Measurements from ENCODE around the gene CCDC149.
A peak's percentile ranks its signal among the peaks of the same experiment; 100 is the strongest.
"Not testable (repeated sequence)": the region's sequence is repeated elsewhere in the genome, so short reads cannot be mapped to it uniquely, and the experiment has no call there.

The CCDC149 gene

DNA sequence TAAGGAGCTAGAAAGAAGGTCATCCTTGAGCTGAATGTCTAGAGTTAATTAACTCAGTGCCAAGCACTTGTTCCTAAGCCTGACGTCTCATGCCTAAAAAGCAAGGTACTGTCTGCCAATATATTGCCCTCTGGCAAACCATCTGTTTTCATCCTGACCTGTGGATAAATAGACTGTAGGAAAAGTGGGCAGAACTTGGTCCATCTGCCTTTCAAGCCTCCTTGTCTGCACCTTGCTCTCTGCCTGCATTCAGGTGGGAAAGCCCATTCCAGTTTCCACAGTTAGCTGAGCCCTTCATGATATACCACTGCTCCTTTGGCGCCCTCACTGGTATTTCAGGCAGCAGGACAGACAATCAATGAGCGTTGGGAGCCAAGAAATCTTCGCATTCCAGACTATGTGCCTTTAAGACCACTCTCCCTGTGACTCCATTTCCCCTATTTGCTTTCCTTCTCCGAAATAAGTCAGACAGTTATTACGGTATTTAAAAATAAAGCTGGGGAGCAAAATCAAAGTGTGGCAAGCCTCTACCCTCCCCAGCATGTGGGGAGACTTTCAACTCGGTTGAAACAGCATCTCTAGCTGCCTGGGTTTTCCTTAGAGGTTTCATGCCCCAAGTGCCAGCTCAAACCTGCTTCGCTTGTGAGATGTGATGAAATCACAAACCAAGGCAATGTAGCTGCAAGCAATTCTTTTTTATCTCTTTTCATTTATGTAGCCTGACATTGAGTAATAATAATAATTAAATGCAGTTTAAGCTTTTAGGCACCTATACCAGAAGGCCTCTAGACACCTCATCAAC lies 2.5 kb upstream of the CCDC149 start:
- DNase-seq (ENCODE audit: low read depth) = no peak

DNA sequence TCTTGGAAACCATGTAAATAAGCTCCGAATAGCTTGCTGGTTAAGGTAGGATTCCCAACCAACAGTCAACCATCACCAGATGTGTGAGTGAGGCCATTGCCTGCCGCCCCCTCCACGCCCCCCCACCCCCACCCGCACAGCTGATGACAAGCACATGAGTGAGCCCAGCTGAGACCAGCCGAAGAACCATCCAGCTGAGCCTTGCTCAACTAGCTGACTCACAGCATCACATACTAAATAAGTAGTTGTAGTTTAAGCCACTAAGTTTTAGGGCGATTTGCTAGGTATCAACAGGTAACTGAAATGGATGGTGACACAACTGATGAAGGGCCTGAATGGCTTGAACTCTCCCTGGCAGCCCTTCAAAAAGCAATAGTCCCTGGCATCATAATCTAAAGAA lies 1.6 kb upstream of the CCDC149 start:
- DNase-seq (ENCODE audit: low read depth) = peak; percentile 51

DNA sequence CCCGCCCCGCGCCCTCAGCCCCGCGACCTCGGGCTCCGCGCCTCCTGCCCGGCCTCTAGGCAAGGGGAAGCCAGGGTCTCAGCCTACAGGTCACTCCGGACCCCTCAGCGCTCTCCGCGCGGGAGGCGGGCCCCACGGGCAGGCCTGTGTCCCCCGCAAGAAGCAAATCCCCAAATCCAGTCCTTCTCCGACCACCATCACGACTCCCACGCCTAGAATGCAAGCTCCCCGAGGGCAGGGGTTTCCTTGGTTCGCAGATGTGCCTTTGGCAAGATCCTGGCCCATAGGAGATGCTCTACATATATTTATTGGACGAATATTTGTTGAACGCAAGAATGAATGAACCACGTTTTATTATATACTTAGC lies 260 bp upstream of the CCDC149 start:
- no peak for DNase-seq (ENCODE audit: low read depth)

DNA sequence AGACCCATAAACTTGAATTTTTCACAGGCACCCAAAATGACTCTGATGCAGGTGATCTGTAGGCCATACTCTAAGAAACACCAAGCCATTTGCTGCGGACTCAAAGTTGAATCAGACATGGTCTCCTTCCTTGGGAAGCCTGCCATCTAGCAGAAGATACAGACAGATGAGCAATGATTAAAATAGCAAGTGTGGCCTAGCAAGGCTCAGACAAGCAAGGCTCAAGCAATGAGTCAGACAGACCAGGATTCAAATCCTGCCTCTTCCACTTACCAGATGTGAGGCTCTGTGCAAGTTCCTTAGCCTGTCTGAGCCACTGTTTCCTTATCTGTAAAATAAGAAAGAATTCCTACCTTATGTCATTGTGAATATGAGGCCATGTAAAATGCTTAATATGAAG lies 2.3 kb downstream of the CCDC149 start:
- DNase-seq (ENCODE audit: low read depth) = peak; percentile 66

DNA sequence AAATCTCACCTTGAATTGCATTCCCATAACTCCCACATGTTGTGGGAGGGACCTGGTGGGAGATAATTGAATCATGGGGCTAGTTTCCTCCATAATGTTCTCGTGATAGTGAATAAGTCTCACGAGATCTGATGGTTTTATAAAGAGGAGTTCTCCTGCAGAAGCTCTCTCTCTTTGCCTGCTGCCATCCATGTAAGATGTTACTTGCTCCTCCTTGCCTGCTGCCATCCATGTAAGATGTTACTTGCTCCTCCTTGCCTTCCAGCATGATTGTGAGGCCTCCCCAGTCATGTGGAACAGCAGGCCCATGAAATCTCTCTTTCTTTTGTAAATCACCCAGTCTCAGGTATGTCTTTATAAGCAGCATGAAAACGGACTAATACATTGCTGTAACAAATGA lies 3.2 kb downstream of the CCDC149 start:
- DNase-seq (ENCODE audit: low read depth) = not testable (repeated sequence)

DNA sequence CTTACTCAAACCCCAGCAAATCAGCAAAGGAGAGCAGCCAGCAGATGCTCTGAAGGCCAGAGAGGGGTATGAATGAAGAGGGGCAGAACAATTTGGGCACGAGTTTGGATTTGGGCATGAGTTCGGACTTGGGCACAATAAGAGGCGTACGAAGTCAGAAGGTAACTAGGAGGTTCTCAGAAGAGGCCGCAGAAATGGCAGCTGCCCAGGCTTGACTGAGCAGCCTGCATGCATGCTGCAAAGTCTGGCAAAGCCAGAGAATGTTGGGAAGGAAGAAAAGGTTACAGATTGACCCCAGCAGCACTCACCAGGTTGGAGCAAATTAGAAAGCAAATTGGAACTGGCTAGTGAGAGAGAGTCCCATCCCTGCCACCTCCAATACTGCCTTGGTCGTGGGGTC lies 15.2 kb downstream of the CCDC149 start:
- no peak for DNase-seq (ENCODE audit: low read depth)

DNA sequence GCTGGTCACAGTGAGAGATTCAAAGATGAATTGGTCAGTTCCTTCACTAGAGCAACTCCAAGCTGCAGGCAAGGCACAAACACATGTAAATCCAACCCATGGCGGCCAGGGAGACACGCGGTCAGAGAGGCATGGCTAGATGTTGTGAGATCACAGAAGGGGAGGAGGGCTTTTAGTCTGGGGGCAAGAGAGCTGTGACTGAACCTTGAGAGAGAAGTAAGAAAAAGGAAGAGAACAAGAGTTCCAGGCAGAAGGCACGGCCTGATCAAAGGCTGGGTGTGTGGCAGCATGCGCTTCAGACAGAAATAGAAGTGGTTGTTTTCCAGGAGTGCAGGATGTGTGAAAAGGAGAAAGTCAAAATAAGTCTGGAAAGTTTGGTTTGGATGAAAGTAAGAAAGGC lies 15.9 kb downstream of the CCDC149 start:
- DNase-seq (ENCODE audit: low read depth) = no peak

DNA sequence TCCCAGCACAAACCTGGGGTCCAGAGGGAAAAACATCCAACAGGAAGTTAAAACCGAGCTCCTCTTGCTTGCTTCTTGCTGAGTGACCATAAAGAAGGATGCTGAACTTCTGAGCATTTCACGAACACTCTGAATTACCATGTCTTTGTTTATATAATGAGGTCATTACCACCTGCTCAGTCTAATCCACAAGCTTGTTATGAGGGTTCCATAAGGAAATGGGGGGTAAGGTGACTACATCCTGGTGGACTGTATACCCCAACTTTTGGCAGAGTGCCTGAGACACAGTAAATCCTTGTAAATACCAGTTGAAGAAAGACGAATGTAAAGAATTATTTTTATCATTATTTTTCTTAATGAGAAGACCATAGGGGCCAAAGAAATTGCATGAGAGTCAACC lies 16.8 kb downstream of the CCDC149 start:
- DNase-seq (ENCODE audit: low read depth) = no peak

DNA sequence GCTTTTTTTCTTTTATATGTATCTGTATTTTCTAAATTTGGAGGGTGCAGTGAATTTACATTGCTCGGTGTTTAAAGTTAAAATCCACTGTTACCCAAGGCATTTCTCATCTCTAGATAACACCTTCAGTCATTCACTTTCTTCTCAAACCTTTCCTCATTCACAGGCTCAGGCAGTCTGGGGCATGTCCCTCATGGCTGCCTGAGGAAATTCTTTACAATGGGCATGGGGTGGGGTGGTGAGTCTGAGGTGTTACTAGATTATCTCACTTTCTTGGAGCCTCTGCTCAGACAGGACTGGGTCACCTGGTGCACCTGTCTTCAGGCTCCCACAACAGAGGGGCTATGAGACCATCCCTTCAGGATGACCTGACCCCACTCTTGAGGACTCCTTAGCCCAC lies 17.4 kb downstream of the CCDC149 start:
- no peak for DNase-seq (ENCODE audit: low read depth)

DNA sequence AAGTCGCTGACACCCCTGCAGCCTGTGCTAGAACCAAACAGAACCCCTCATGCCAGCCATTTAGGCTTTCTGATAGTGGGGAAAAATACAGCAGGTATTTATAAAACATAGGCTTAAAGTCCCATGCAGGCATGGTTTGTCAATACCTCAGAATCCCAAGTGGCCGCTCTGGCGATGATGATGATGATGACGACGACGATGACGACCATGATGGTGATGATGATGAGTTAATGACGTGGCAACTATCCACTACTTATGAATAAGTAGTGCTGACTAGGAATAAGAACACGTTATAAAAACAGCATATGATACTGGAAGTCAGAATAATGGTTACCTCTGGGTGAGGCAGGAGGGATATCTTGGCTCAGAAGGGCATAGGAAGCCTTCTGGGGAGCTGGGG lies 18.0 kb downstream of the CCDC149 start:
- DNase-seq (ENCODE audit: low read depth) = no peak

DNA sequence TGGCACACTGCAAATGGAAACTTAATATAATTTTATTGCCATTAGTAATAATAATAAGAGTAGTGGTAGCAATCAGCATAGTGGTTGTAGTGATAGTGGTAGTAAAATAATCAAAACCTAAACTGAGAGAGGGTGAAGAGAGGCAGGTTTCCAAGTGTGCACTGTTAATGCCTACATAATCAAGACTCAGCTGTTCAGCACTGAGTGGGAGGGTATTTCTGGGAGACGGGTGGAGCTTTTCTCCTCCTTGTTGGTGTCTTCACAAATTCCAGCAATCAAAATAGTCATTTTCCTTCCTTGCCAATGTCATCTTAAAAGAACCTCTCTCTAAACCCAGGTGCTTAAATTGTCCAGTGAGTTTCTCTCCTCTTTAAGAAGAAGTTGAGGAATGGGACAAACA lies 18.6 kb downstream of the CCDC149 start:
- DNase-seq (ENCODE audit: low read depth) = no peak

DNA sequence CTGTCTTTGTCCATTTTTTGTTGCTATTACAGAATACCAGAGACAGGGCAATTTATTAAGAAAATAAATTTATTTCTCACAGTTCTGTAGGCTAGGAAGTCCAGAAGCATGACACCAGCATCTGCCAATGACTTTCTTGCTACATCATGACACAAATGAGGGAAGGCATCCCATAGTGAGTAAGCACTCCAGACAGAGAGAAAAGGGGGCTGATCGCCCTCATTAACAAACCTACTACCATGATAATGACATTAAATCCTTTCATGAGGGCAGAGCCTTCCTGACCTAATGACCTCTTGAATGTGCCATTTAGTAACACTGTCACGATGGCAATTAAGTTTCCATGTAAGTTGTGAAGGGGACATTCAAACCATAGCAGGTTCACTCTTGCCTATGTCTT lies 20.1 kb downstream of the CCDC149 start:
- no peak for DNase-seq (ENCODE audit: low read depth)

DNA sequence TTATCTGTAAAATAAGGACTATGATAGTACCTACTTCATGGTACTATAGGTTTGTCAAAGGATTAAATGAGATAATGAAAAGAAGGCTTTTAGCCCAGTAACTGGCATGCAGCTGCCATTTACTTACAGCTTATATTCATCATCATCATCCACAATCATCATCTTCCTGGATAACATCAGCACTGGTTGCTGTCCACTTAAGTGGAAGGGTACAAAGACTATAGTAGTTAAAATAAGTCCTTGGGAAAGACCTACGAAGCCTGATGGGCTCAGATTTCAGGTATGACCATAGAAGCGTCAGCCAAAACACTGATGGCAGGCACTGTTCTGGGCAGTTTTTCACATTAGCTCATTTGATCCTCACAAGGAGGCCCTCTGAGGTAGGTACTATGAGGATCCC lies 20.6 kb downstream of the CCDC149 start:
- no peak for DNase-seq (ENCODE audit: low read depth)

DNA sequence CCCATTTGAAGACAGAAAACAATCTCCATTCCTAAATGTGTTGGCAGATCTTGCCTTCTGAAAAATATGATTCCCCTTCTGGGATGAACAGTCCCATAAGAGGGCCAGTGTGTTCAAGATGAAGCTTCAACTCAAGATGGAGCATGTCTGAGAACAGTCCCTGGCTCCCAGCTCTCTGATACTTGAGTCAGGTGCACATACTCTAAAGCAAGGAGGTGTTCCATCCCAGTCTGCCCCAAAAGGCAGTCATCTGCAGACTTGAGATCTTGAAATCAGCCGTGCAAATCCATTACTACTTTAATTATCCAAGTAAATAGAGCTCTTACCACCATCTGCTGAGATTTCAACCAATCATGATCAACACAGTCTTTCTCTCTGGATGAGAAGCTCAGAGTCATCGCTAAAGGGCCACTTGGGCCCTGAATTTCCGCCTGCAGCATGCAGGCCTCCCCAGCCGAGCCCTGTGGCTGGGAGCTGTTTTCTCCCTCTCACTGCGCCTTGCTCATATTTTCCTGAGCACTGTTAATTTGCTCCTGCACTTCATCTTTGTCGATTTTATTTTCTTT lies 22.2 kb downstream of the CCDC149 start:
- no peak for DNase-seq (ENCODE audit: low read depth)

DNA sequence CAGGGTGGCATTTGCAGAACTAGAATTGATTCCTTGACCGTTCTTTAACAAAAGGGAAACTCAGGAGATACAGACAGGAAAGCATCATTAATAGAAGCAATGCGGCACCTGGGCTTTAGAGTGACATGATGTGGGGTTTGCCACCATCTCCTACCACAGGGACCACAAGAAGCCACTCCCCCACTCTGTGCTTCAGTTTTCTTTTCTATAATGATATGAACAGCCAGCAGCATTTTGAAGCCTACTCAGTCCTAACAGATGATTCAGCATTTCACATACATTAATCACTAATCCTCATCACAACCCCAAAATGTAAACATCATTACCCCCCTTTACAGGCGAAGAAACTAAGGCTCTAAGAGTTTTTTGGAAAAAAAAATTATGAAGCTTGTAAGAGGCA lies 22.9 kb downstream of the CCDC149 start:
- DNase-seq (ENCODE audit: low read depth) = peak; percentile 57

DNA sequence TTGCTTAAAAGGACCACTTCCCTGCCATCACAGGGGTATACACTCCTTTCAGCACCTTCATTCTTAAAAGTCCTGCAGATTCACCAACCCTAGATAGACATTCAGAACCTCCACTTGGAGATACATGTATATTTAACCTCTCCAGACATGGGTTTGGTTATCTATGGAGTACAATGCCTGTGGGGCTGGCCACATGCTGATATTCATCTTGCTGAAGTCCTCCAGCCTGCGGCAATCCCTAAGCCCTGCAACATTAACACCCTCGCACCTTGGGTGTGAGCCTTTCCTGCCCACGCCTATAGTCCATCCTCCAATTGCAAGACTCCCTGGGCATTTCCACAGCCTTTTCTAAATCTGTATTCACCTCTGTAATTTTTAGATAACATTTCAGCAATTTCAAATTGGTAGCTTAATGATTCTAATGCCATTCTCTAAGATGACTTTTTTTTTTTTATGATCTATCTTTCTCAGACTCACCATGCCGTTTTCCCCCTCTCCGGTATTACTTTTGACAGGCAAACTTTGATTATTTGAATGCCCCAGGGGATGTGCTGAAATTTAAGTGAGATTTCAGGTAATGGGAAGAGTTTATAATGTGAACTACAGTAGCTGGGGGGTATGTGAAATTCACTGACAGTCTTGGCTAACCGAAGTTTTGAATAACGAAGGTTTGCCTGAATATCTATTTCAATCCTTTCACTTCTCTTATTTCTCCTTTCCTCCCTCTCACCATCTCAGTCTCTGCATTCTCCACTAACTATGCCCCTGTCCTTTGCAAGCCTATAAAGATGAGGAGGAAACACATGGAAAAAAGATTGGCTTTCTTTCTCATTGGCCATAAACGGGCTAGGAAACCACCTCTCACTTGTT lies 24.1 kb downstream of the CCDC149 start:
- no peak for DNase-seq (ENCODE audit: low read depth)

DNA sequence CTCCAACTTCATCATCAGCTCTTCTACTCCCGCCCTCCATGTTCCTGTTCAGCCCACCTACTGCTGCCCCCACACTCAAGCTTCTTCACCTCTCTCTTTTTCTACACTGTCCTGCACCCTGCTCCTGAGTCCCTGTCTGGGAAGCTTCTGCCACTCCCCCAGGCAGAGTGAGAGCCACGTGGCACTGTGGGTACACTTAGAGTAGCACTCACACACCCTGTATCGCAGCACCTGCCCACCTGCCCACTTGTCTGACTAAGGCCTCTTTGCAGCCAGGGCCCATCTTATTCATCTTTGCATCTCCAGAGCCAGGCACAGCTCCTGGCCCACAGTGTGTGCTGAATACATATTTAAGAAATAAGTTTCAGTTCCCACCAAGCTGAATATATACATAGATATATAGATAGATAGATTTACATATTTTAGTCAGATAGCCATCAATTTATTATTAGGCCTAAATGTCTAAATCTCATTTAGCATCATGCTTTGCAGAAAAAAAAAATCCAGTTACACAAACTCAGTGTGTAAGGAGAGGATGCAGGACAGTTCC lies 24.9 kb downstream of the CCDC149 start:
- DNase-seq (ENCODE audit: low read depth) = no peak

DNA sequence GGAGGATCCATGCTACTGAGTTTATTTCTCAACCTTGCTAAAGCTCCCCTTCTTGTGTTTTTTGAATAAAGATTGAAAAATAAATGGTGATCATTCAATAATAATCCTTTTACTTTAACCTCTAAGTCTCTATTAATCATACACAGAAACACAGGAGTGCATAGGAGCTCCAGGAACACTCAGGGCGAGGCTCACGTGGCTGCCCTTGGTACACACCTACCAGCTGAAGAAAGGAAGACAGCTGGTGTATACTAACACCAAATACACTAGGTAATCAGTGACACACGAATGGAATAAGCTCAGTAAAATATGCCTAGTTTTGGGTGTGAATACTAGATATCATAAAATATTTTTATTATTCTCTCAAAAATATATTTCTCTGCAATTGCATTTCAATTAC lies 26.2 kb downstream of the CCDC149 start:
- no peak for DNase-seq (ENCODE audit: low read depth)

DNA sequence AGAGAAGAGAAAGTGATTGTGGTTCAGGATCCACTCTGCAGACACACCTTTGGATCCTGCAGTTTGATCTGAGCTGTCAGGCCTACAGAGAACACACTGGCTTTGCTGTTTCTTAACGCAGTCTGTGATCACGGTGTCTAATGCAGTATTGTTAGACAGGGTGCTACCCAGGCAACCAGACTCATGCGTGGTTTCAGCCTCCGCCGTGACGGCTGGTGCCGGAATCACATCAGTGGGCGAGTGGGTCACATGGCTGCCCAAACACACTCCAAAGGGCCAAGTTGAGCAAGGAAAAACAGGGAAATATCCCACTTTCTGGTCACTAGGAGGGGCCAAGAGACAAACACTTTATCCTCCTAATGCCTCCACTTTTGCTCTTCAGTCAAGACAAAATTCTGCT lies 27.5 kb downstream of the CCDC149 start:
- DNase-seq (ENCODE audit: low read depth) = no peak

DNA sequence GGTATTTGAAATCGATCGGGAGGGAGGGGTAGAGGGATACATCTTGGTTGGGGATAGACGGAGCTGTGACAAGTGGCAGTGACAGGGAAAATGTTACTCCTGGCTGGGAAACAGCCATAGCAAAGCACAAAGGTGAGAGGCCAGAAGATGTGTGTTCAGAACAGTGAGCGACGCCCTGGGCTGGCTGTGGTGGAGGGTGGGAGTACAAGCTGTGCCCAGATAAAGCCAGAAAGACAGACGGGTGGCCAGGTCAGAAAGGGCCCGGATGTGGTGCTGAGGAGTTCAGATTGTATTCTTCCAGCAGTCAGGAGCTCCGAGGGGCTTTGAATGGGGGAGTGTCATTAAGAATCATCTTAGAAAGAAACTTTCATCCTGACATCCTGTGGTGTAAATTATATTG lies 27.9 kb downstream of the CCDC149 start:
- DNase-seq (ENCODE audit: low read depth) = no peak

DNA sequence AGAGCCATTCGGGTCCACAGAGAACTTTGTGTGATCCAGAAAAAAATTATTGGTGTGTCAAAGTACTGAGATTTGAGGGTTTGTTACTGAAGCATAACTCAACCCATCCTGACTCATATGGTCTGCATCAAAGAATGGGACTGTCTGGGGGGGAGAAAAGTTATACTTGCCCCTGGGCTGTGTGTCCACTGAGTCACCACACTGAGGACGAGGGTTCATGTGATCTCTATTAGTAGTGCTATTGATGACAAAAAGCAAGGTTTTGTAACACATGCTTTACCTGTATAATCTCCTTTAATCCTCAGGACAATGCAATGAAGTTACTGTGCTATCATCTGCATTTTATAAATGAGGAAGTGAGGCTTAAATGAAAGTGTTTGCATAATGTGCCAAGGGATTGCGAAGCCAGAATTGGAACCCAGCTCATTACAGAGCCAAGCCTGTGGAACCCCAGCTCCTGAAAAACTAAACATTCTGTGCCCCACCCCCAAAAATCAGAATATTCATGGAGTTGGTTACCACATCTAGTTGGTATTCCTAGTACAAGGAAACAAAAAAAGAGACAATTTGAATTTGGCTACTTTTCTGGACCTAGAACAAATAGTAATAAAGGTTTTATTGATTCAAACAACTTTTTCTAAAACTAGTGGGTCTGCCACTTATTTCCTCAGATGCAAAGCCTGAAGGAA lies 31.2 kb downstream of the CCDC149 start:
- peak; percentile 30 for DNase-seq (ENCODE audit: low read depth)

DNA sequence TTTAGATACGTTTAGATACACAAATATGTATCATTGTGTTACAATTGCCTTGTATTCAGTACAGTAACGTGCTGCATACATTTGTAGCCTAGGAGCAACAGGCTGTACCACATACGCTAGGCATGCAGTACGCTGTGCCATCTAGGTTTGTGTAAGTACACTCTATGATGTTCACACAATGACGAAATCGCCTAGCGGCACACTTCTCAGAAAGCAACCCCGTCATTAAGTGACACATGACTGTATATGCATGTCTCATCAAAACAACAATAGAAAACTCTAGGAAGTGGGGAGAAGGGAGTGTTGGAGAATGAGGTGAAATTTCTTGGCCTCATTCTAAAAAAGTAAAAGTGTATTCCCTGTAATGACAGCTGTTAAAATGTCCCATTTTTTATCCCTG lies 32.7 kb downstream of the CCDC149 start:
- DNase-seq (ENCODE audit: low read depth) = no peak
